ENCODE measurements around the gene EYA2. TPM values are rescaled to one million over a fixed set of nuclear protein-coding genes. Genes with fewer than 3 reads are reported as not detected.

EYA2 gene
- total RNA-seq, 1 experiment from 2014 or later, result 0.74 TPM

DNA sequence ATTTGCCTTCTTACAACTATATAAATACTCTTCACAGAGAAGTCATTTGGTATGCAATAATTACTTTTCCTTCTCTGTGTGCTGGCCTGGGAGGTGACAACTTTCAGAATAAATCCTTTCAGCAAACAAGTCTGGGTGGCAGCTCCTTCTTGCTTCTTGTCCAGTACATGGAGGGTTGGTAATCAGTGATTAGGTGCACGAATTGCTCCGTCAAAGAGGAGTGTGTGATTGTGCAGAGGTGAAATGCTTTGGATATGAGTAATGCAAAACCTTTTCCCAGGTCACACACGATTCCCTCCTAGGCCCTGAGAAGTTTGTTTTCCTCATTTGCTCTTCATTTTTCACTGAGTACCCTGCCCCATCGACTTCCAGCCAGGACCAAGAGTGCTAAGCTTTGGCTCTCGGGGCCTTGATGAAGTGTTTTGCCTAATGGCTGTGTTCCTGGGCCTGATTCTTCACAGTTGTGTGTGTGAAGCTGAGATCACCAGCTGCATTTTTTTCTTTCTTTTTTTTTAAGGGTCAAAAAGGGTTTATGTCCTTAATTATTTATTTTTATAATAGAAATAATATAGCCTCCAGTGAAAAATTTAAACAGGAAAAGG, 245.4 kb downstream of the EYA2 start:
- Histone ChIP-seq H3K18ac (ENCODE audit: insufficient read length, low read depth, low read length) (no peak overlapping the region), H3K4me2 (ENCODE audit: insufficient read depth, insufficient read length, low read length) (no peak overlapping the region), H3K14ac (ENCODE audit: insufficient read depth, low read length) (no peak overlapping the region), H3K27ac (ENCODE audit: insufficient read length, low read depth, low read length) (no peak overlapping the region), H2BK5ac (ENCODE audit: insufficient read length, low read length) (no peak overlapping the region), H4K5ac (ENCODE audit: insufficient read length, low read depth, low read length) (no peak overlapping the region), H2BK20ac (ENCODE audit: low read depth, low read length, poor library complexity, severe bottlenecking) (no peak overlapping the region), H2BK120ac (ENCODE audit: low read depth, low read length, poor library complexity, severe bottlenecking) (no peak overlapping the region), H4K8ac (replicated peaks; ENCODE audit: insufficient read length, low read depth, low read length) (no peak overlapping the region), H3K9ac (ENCODE audit: extremely low read depth, insufficient read length, low read length) (no peak overlapping the region), H3K9me3 (ENCODE audit: control insufficient read depth, low read depth, low read length) (no peaks in the 10 kb centered on the region), H3T11ph (ENCODE audit: low read length) (no peak overlapping the region), H2BK15ac (ENCODE audit: low read depth, low read length) (no peak overlapping the region), H4K91ac (ENCODE audit: insufficient read length, low read depth, low read length) (no peak overlapping the region), H3K56ac (ENCODE audit: insufficient read length, low read depth, low read length) (no peak overlapping the region), H3K79me2 (ENCODE audit: insufficient read depth, low read length) (no peaks in the 10 kb centered on the region), H4K20me1 (ENCODE audit: control insufficient read depth, insufficient read depth, insufficient read length) (no peaks in the 10 kb centered on the region), H2BK12ac (ENCODE audit: insufficient read length, low read depth, low read length) (no peak overlapping the region), H3K79me1 (ENCODE audit: insufficient read depth, low read depth, low read length, poor library complexity, severe bottlenecking) (no peaks in the 10 kb centered on the region), H3K23me2 (ENCODE audit: insufficient read length, low read depth, low read length, poor library complexity, severe bottlenecking) (no peaks in the 10 kb centered on the region), H3K27me3 (ENCODE audit: insufficient read depth, low read length) (no peaks in the 10 kb centered on the region), H3K23ac (ENCODE audit: insufficient read length, low read depth, low read length) (no peak overlapping the region), H3K4ac (ENCODE audit: low read depth, low read length) (no peak overlapping the region), H3K4me1 (ENCODE audit: insufficient read depth, low read length) (no peaks in the 10 kb centered on the region), H2AK5ac (ENCODE audit: insufficient read length, low read length) (no peak overlapping the region), H2AFZ (ENCODE audit: low read length) (no peak overlapping the region)
- TF ChIP-seq, protein P1, sequence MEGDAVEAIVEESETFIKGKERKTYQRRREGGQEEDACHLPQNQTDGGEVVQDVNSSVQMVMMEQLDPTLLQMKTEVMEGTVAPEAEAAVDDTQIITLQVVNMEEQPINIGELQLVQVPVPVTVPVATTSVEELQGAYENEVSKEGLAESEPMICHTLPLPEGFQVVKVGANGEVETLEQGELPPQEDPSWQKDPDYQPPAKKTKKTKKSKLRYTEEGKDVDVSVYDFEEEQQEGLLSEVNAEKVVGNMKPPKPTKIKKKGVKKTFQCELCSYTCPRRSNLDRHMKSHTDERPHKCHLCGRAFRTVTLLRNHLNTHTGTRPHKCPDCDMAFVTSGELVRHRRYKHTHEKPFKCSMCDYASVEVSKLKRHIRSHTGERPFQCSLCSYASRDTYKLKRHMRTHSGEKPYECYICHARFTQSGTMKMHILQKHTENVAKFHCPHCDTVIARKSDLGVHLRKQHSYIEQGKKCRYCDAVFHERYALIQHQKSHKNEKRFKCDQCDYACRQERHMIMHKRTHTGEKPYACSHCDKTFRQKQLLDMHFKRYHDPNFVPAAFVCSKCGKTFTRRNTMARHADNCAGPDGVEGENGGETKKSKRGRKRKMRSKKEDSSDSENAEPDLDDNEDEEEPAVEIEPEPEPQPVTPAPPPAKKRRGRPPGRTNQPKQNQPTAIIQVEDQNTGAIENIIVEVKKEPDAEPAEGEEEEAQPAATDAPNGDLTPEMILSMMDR (conservative IDR thresholded peaks at IDR 0.05), result no peak
- Mint-ChIP-seq H3K4me1 (peaks cover 9 to 13% of the 10 kb centered on the region in 2 experiments; a peak in 3 of 4 replicates), H3K36me3 (ENCODE audit: insufficient read depth in 1 of 3, low read depth in 3 of 3) (peaks cover 0 to 9% (median 1%) of the 10 kb centered on the region in 3 experiments; a peak in 2 of 7 replicates), H3K9me3 (peaks cover 5 to 15% of the 10 kb centered on the region in 2 experiments; a peak in 3 of 5 replicates), H3K27me3 (ENCODE audit: low read depth) (no peaks in the 10 kb centered on the region), H3K27ac (no peak overlapping the region), H3K4me3 (no peak overlapping the region)
- WGBS (ENCODE audit: extremely low coverage, insufficient read length, low lambda C conversion rate), result no CpG with 5 or more reads among the region's 5 CpGs
- DNase-seq, result no peak
